IMR-90 (cell line): ENCODE measurements around the gene FAM24B.

Experiments
- BHLHE40 ChIP-seq: fragments of 150-350 bp; IDR thresholded peaks from 2 replicates; pipeline ENCODE4 v1.6.1; 2016; ENCODE audit warnings: mild to moderate bottlenecking, low read depth, low read length
- CEBPB ChIP-seq: IDR thresholded peaks from 2 replicates; pipeline ENCODE4 v1.6.1; 2012; ENCODE audit warnings: low read depth, low read length, improper control_type of control experiment
- CHD1 ChIP-seq: IDR thresholded peaks from 2 replicates; pipeline ENCODE4 v1.6.1; 2012; ENCODE audit warnings: low read depth, low read length, improper control_type of control experiment
- FOS ChIP-seq: fragments of 150-350 bp; IDR thresholded peaks from 2 replicates; pipeline ENCODE4 v1.6.1; 2016; ENCODE audit warnings: low read depth, low read length
- MXI1 ChIP-seq: IDR thresholded peaks from 2 replicates; pipeline ENCODE4 v1.6.1; 2012; ENCODE audit warnings: low read depth, mild to moderate bottlenecking, low read length, moderate library complexity, borderline replicate concordance
- NFE2L2 ChIP-seq: fragments of 150-350 bp; IDR thresholded peaks from 2 replicates; pipeline ENCODE4 v1.6.1; 2016; ENCODE audit warnings: low read depth, mild to moderate bottlenecking, low read length
- POLR2A ChIP-seq: IDR thresholded peaks from 2 replicates; pipeline ENCODE4 v1.6.1; 2012; ENCODE audit warnings: mild to moderate bottlenecking, low read depth, low read length
- RAD21 ChIP-seq: IDR thresholded peaks from 2 replicates; pipeline ENCODE4 v1.6.1; 2012; ENCODE audit warnings: low read length, improper control_type of control experiment
- RCOR1 ChIP-seq: IDR thresholded peaks from 2 replicates; pipeline ENCODE4 v1.6.1; 2012; ENCODE audit warnings: mild to moderate bottlenecking, low read length, improper control_type of control experiment; ENCODE audit not compliant: insufficient replicate concordance
- RFX5 ChIP-seq: IDR thresholded peaks from 2 replicates; pipeline ENCODE4 v1.8.0; 2012; ENCODE audit warnings: low read depth, mild to moderate bottlenecking, low read length, moderate library complexity
- SMC3 ChIP-seq: fragments of 150-350 bp; IDR thresholded peaks from 2 replicates; pipeline ENCODE4 v1.6.1; 2016; ENCODE audit warnings: low read depth, mild to moderate bottlenecking, antibody characterized with exemption, low read length, moderate library complexity
- USF2 ChIP-seq: fragments of 150-350 bp; IDR thresholded peaks from 2 replicates; pipeline ENCODE4 v1.6.1; 2017; ENCODE audit warnings: mild to moderate bottlenecking, antibody characterized with exemption, low read length, low read depth
- TF ChIP-seq, protein P1 (sequence below): conservative IDR thresholded peaks from 2 replicates; pipeline ENCODE4 v1.5.1; 2012; ENCODE audit warnings: mild to moderate bottlenecking, low read depth, low read length, improper control_type of control experiment

DNA sequence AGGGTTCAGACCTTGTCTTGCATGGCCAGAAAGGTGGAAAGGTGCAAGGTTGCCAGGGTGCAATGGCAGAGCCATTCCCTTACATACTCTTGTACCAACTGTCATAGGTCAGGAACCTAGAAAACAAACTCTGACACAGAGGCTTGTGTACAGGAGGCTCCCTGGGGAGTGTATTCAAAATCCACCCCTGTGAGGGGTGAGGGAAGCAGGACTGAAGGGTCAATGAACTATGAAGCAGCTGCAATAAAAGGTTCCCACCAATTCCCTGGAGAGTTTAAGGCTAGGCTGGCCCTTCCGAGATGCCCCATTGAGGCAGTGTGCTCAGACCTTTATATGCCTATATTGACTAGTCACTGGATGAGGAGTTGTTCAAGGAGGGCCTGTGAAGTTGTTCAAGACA lies 19.9 kb downstream of the FAM24B start:
- TF ChIP-seq CHD1 (no peak), BHLHE40 (no peak), POLR2A (no peak), CEBPB (no peak), NFE2L2 (no peak), SMC3 (no peak), RAD21 (no peak), FOS (no peak), USF2 (no peak), MXI1 (no peak), RCOR1 (no peak), RFX5 (no peak)
- TF ChIP-seq, protein P1, sequence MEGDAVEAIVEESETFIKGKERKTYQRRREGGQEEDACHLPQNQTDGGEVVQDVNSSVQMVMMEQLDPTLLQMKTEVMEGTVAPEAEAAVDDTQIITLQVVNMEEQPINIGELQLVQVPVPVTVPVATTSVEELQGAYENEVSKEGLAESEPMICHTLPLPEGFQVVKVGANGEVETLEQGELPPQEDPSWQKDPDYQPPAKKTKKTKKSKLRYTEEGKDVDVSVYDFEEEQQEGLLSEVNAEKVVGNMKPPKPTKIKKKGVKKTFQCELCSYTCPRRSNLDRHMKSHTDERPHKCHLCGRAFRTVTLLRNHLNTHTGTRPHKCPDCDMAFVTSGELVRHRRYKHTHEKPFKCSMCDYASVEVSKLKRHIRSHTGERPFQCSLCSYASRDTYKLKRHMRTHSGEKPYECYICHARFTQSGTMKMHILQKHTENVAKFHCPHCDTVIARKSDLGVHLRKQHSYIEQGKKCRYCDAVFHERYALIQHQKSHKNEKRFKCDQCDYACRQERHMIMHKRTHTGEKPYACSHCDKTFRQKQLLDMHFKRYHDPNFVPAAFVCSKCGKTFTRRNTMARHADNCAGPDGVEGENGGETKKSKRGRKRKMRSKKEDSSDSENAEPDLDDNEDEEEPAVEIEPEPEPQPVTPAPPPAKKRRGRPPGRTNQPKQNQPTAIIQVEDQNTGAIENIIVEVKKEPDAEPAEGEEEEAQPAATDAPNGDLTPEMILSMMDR, result no peak
